CD8-positive, alpha-beta memory T cell (primary cell): Measurements from ENCODE around the gene HPSE. TPM values are rescaled to one million over a fixed set of nuclear protein-coding genes. Genes with fewer than 3 reads are reported as not detected.

Experiments
- CTCF ChIA-PET: fragments of 350-600 bp; sonication (Branson Sonifier 250); formaldehyde crosslinking; loops from one replicate; lab custom pipeline; 2021; ENCODE audit warnings: antibody characterized with exemption; lab: Charles Lee
- POLR2A ChIA-PET: fragments of 350-600 bp; sonication (Branson Sonifier 250); formaldehyde crosslinking; loops from one replicate; lab custom pipeline; 2021; ENCODE audit warnings: antibody characterized with exemption; lab: Charles Lee
- DNase-seq, 5 donors: peaks; one replicate each; pipeline versions ENCODE4 v3.0.0 to v3.0.0-alpha.2; 2020 to 2022; ENCODE audit warnings: mixed read lengths in 1 of 5
- H3K27ac ChIP-seq: one replicate; pipeline ENCODE4 v1.7.0; 2013; ENCODE audit warnings: low read depth, mild to moderate bottlenecking, low read length, moderate library complexity
- H3K27me3 ChIP-seq: 2 replicates; pipeline ENCODE4 v1.7.0; 2013; ENCODE audit warnings: low read length, mild to moderate bottlenecking; ENCODE audit not compliant: insufficient read depth, poor library complexity, severe bottlenecking
- H3K36me3 ChIP-seq: 2 replicates; pipeline ENCODE4 v1.7.0; 2013; ENCODE audit warnings: mild to moderate bottlenecking, low read length, moderate library complexity; ENCODE audit not compliant: insufficient read depth
- H3K4me1 ChIP-seq: 2 replicates; pipeline ENCODE4 v1.7.0; 2013; ENCODE audit warnings: mild to moderate bottlenecking, low read length, moderate library complexity; ENCODE audit not compliant: insufficient read depth
- H3K4me3 ChIP-seq: 2 replicates; pipeline ENCODE4 v1.7.0; 2013; ENCODE audit warnings: mild to moderate bottlenecking, low read length
- H3K9me3 ChIP-seq: 2 replicates; pipeline ENCODE4 v1.7.0; 2013; ENCODE audit warnings: mild to moderate bottlenecking, low read length
- H3K27ac Mint-ChIP-seq, 8 donors: one replicate each; pipeline ENCODE4 v1.8.0; 2020 to 2021; ENCODE audit warnings: mixed read lengths in 8 of 8, mild to moderate bottlenecking in 6 of 8, inconsistent platforms in 3 of 8, moderate library complexity in 3 of 8
- H3K27me3 Mint-ChIP-seq, 2 donors: one replicate each; pipeline ENCODE4 v1.8.0; 2020 to 2021; ENCODE audit warnings: mixed read lengths in 2 of 2, mild to moderate bottlenecking in 1 of 2, moderate library complexity in 1 of 2
- H3K36me3 Mint-ChIP-seq, 3 donors: one replicate each; pipeline ENCODE4 v1.8.0; 2020 to 2021; ENCODE audit warnings: mixed read lengths in 3 of 3, inconsistent platforms in 1 of 3, mild to moderate bottlenecking in 1 of 3
- H3K4me1 Mint-ChIP-seq, 3 donors: one replicate each; pipeline ENCODE4 v1.8.0; 2020 to 2021; ENCODE audit warnings: mixed read lengths in 3 of 3, inconsistent platforms in 1 of 3, mild to moderate bottlenecking in 1 of 3
- H3K4me3 Mint-ChIP-seq, 7 donors: one replicate each; pipeline ENCODE4 v1.8.0; 2020 to 2021; ENCODE audit warnings: mixed read lengths in 7 of 7, mild to moderate bottlenecking in 6 of 7, moderate library complexity in 4 of 7, inconsistent platforms in 2 of 7
- H3K9me3 Mint-ChIP-seq, 5 donors: one replicate each; pipeline ENCODE4 v1.8.0; 2020 to 2022; ENCODE audit warnings: mixed read lengths in 5 of 5, mild to moderate bottlenecking in 3 of 5, moderate library complexity in 2 of 5, inconsistent platforms in 1 of 5
- polyA plus RNA-seq: library from polyadenylated mRNA; unstranded; fragments of 300-500 nt; fragmentation: Illumina TruSeq; gene quantifications from one replicate; pipeline ENCODE4 v1.2.3, GENCODE V29; 2021
- total RNA-seq, 2 experiments: library from RNA; stranded (reverse); gene quantifications; one replicate each; pipeline ENCODE4 v1.2.3, GENCODE V29; 2021

HPSE gene
- total and polyA plus RNA-seq, 3 experiments from 2014 or later: 4.1 to 10.9 (median 10.6) TPM

DNA sequence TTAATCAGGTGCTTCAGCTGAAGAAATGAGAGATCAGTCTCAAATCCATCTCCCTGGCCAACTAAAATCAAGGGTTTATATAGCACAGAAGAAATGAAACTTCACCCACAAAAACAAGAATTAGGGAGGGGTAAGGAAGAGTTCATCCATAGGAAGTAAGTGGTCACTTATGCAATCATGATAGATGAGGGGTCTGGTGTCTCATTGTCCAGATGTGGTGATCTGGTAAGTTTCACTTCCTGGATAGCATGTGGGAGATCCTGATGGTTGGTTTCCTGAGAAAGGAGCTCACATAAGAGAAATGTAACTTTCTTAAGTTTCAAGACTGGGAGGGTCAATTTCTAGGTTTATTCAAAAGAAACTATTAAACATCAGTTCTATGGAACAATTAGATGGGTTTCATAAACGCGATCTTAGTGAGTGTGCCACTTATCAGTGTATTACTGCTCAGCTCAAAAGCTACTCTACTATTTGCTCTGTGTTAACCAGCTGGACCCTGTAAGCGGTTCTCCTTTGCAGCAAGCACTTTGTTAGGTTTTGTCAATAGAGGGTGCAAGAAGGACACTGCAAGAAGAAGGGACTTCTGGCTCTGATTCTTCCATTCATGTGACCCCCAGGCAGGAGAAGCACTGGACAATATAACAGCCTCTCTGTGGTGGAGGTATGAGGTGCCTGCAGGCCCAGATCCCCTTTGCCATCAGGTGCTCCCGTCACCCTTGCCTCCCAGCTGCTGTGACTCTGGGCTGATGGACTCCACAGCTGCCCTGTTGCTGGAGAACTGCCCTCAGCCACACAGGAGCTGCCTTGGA lies 35.4 kb upstream of the HPSE start:
- Mint-ChIP-seq H3K4me3 (no peak overlapping the region), H3K27ac (peak overlapping the region in 1 of 8 donors; percentile 26), H3K27me3 (peaks cover 3 to 11% of the 10 kb centered on the region in 2 donors), H3K9me3 (no peaks in the 10 kb centered on the region), H3K4me1 (no peaks in the 10 kb centered on the region), H3K36me3 (no peaks in the 10 kb centered on the region)
- H3K4me3 ChIP-seq: no peak overlapping the region
- POLR2A ChIA-PET: no interaction called here
- H3K27me3 ChIP-seq: no peaks in the 10 kb centered on the region
- H3K27ac ChIP-seq: no peak overlapping the region
- no peaks in the 10 kb centered on the region for H3K36me3 ChIP-seq
- CTCF ChIA-PET: no interaction called here
- H3K4me1 ChIP-seq: no peaks in the 10 kb centered on the region
- H3K9me3 ChIP-seq: no peaks in the 10 kb centered on the region
- no peak for DNase-seq

DNA sequence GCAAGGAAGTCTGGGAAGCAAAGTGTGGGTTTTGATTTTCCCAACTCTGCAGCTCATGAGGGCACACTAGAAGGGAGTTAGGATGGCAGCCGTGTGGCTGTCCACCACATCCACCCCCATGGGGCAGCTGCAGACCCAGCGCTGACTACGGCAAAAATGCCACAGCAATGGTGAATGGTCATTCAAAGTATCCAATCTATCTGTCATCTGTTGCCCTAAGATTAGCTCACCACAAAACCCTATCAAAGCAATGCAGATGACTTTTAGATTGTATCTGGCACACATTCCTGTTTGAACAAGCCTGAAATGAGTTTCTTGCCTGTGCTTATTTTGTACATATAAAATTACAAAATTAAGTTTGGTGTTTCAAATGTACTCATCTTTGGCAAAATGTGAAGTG lies 29.7 kb upstream of the HPSE start:
- Histone ChIP-seq H3K9me3 (no peaks in the 10 kb centered on the region), H3K27ac (no peak overlapping the region), H3K27me3 (no peaks in the 10 kb centered on the region), H3K4me3 (no peak overlapping the region), H3K36me3 (no peaks in the 10 kb centered on the region), H3K4me1 (no peaks in the 10 kb centered on the region)
- H3K4me3 Mint-ChIP-seq: no peak overlapping the region
- ChIA-PET POLR2A (interaction anchor here (0.7 kb wide), 1 partner anchor 327 kb away, joined by 4 read pairs; no protein-coding TSS in a partner anchor), CTCF (interaction anchor here (0.8 kb wide), 1 partner anchor 10 kb away, joined by 3 read pairs; no protein-coding TSS in a partner anchor)
- H3K4me1 Mint-ChIP-seq: peaks cover 0 to 4% (median 0%) of the 10 kb centered on the region in 3 donors
- no peak overlapping the region for H3K27ac Mint-ChIP-seq
- DNase-seq: no peak
- peaks cover 0 to 6% of the 10 kb centered on the region in 2 donors for H3K27me3 Mint-ChIP-seq
- H3K36me3 Mint-ChIP-seq: no peaks in the 10 kb centered on the region
- no peaks in the 10 kb centered on the region for H3K9me3 Mint-ChIP-seq

DNA sequence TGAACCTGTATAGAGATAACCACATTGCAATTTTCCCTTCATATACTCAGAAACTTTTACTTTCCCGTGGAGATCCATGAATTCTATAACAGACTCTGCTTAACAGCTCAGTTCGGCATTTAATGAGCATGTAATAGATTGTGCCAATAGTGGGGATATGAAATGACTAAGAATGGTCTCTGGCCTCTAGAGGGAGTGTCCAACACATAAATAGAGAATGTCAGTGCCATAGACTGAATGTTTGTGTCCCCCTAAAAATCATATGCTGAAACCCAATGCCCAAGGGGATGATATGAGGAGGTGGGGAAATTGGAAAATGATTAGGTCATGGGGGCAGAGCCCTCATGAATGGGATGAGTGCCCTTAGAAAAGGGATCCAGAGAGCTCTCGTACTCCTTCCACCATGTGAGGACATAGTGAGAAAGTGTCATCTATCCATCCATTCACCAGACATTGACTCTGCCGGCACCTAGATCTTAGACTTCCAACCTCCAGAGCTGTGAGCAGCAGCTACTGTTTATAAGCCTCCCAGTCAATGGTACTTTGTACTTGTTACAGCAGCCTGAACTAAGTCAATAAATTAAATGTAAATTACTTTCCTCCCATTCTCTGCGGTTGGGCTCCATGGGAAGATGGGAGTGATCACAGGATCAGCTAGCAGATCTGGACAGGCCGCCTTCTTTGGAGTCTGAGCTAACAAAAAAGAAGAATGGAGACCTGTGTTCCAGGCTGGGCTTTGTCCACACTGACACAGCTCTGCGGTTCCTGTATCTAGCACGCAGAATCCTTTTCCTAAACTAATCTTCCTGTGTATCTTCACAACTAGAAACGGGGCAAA lies 28.1 kb upstream of the HPSE start:
- H3K27me3 Mint-ChIP-seq: peaks cover 0 to 6% of the 10 kb centered on the region in 2 donors
- Histone ChIP-seq H3K27me3 (no peaks in the 10 kb centered on the region), H3K36me3 (no peaks in the 10 kb centered on the region), H3K27ac (no peak overlapping the region), H3K9me3 (no peaks in the 10 kb centered on the region), H3K4me3 (no peak overlapping the region), H3K4me1 (no peaks in the 10 kb centered on the region)
- no peak for DNase-seq
- H3K36me3 Mint-ChIP-seq: no peaks in the 10 kb centered on the region
- no peaks in the 10 kb centered on the region for H3K9me3 Mint-ChIP-seq
- no peak overlapping the region for H3K4me3 Mint-ChIP-seq
- H3K4me1 Mint-ChIP-seq: peaks cover 0 to 4% (median 0%) of the 10 kb centered on the region in 3 donors
- H3K27ac Mint-ChIP-seq: no peak overlapping the region
- ChIA-PET POLR2A (no interaction called here), CTCF (interaction anchor here (1.0 kb wide), 1 partner anchor 17 kb away, joined by 3 read pairs; no protein-coding TSS in a partner anchor)

DNA sequence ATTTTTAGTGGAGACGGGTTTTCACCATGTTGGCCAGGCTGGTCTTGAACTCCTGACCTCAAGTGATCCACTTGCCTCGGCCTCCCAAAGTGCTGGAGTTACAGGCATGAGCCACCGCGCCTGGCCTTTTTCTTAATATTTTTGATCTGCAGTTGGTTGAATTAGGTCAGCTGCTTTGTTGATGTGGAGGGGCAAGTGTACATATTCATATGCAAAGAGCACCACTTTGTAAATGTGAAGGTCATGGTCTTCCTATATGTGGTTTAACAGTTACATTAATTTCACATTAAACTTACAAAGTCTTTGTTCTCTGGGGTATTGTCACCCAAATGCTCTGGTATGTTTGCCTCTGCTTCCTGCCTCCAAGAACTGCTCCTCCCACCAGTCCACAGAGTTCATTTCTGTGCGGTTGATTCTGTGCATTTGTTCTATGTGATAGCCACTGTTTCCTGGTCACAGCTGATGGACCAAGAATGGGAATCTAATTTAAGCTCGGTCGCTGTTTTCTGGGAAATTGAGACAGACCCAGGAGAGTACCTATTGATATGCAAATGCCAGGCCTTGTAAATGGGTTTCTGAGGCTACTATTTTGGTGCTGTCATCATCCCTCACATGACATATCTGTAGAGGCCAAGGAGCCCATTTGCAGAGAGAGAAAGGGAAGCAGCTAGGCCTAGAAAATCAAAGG lies 26.9 kb upstream of the HPSE start:
- Histone ChIP-seq H3K4me3 (no peak overlapping the region), H3K36me3 (no peaks in the 10 kb centered on the region), H3K27me3 (no peaks in the 10 kb centered on the region), H3K4me1 (no peaks in the 10 kb centered on the region), H3K27ac (no peak overlapping the region), H3K9me3 (no peaks in the 10 kb centered on the region)
- H3K9me3 Mint-ChIP-seq: no peaks in the 10 kb centered on the region
- DNase-seq: no peak
- no peak overlapping the region for H3K4me3 Mint-ChIP-seq
- POLR2A ChIA-PET: no interaction called here
- CTCF ChIA-PET: no interaction called here
- peaks cover 0 to 6% of the 10 kb centered on the region in 2 donors for H3K27me3 Mint-ChIP-seq
- H3K27ac Mint-ChIP-seq: peak overlapping the region in 2 of 8 donors; percentile 30 to 93
- H3K4me1 Mint-ChIP-seq: peaks cover 0 to 4% (median 0%) of the 10 kb centered on the region in 3 donors
- H3K36me3 Mint-ChIP-seq: no peaks in the 10 kb centered on the region

DNA sequence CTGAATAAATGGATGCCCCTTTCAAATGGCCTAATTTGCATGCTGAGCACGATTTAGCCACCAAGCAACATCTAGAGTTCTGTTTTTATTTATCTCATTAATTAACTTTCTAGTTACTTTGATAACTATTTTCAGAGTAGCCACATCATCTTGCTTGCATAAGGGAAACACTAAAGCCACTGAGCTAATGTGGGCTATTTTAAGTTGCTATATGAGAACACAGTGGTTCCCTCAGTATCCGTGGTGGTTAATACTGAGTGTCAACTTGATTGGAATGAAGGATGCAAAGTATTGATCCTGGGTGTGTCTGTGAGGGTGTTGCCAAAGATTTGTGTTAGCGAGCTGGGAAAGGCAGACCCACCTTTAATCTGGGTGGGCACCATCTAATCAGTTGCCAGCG lies 25.4 kb upstream of the HPSE start:
- Mint-ChIP-seq H3K27ac (no peak overlapping the region), H3K4me1 (peaks cover 0 to 4% (median 0%) of the 10 kb centered on the region in 3 donors), H3K27me3 (peaks cover 0 to 3% of the 10 kb centered on the region in 2 donors), H3K9me3 (no peaks in the 10 kb centered on the region), H3K4me3 (no peak overlapping the region), H3K36me3 (no peaks in the 10 kb centered on the region)
- Histone ChIP-seq H3K27me3 (no peaks in the 10 kb centered on the region), H3K36me3 (no peaks in the 10 kb centered on the region), H3K9me3 (no peaks in the 10 kb centered on the region), H3K4me3 (no peak overlapping the region), H3K27ac (no peak overlapping the region), H3K4me1 (no peaks in the 10 kb centered on the region)
- ChIA-PET POLR2A (no interaction called here), CTCF (no interaction called here)
- DNase-seq: no peak

DNA sequence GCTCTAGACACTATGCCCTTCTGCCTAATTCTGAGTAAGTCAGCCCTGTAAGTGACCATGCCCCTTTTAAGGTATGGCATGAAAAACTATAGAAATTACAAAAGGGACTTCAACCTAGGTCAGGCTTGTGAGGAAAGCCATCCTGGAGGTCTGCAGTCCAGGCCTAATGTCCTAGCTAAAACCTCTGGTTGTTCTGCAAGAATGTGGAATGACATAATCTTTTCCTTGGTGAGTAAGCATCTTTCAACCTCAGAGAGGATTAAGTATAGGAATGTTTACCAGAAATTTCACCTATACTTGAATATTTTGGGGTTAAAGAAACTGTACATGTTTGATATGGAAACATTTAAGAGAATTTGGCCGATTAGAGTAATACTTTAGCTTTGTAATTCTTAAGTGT lies 23.8 kb upstream of the HPSE start:
- Histone ChIP-seq H3K27me3 (no peaks in the 10 kb centered on the region), H3K36me3 (no peaks in the 10 kb centered on the region), H3K27ac (no peak overlapping the region), H3K4me3 (no peak overlapping the region), H3K4me1 (no peaks in the 10 kb centered on the region), H3K9me3 (no peaks in the 10 kb centered on the region)
- no peaks in the 10 kb centered on the region for H3K27me3 Mint-ChIP-seq
- CTCF ChIA-PET: no interaction called here
- POLR2A ChIA-PET: no interaction called here
- H3K4me1 Mint-ChIP-seq: peaks cover 0 to 4% (median 0%) of the 10 kb centered on the region in 3 donors
- H3K4me3 Mint-ChIP-seq: no peak overlapping the region
- H3K36me3 Mint-ChIP-seq: no peaks in the 10 kb centered on the region
- H3K27ac Mint-ChIP-seq: no peak overlapping the region
- DNase-seq: no peak
- H3K9me3 Mint-ChIP-seq: peaks cover 0 to 7% (median 0%) of the 10 kb centered on the region in 5 donors

DNA sequence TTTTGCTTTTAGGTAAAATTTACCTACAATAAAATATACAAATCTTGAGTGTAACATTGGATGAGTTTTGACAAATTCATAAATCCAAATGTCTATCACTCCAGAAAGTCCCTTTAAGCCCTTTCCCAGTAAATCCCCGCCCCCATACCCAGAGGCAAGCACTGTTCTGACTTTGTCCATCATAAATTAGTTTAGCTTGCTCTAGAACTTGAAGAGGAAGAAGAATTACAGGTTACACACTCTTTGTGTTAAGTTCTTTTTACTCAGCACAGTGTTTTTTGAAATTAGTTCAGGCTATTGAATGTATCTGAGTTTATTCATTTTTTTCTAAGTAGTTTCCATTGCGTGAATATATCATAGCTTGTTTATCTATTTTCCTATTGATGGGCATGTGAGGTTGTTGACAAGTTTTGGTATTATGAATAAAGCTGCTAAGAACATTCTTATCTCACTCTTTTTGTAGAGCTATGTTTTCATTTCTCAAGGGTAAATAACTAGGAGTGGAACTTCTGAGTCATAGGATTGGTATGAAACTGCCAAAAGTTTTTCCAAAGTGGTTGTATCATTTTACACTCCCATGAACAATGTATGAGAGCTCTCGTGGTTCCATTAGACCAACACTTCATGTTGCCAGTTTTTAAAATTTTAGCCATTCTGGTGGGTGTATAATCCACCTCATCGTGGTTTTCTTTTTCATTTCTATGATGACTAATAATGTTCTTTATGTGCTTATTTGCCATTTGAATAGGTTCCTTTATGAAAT lies 22.4 kb upstream of the HPSE start:
- Mint-ChIP-seq H3K4me3 (no peak overlapping the region), H3K9me3 (peaks cover 0 to 10% (median 2%) of the 10 kb centered on the region in 5 donors), H3K27ac (no peak overlapping the region), H3K4me1 (peaks cover 0 to 4% (median 0%) of the 10 kb centered on the region in 3 donors), H3K36me3 (no peaks in the 10 kb centered on the region), H3K27me3 (no peaks in the 10 kb centered on the region)
- no peak for DNase-seq
- H3K36me3 ChIP-seq: no peaks in the 10 kb centered on the region
- H3K27me3 ChIP-seq: no peaks in the 10 kb centered on the region
- no peaks in the 10 kb centered on the region for H3K9me3 ChIP-seq
- CTCF ChIA-PET: no interaction called here
- no peak overlapping the region for H3K27ac ChIP-seq
- H3K4me3 ChIP-seq: no peak overlapping the region
- H3K4me1 ChIP-seq: no peaks in the 10 kb centered on the region
- POLR2A ChIA-PET: interaction anchor here (0.6 kb wide), 1 partner anchor 43 kb away, joined by 3 read pairs; no protein-coding TSS in a partner anchor
